ENCODE results near the gene OTOG. TPM values are rescaled to one million over a fixed set of nuclear protein-coding genes. Genes with fewer than 3 reads are reported as not detected.

OTOG gene
- total and polyA plus RNA-seq, 2 of the 8 experiments (the other 6 are each of a cell fraction or from before 2014, with no cell fraction given) = 0.41 to 1.5 TPM

- TF ChIP-seq MAFK (IDR thresholded peaks at IDR 0.05; ENCODE audit: low read depth, low read length) = no peak
Measured at GRCh38 chr11:17574141-17575091, 27.4 kb downstream of the OTOG start (continued).
